ENCODE results near the gene MAPK6.
"Not testable (repeated sequence)": the region's sequence is repeated elsewhere in the genome, so short reads cannot be mapped to it uniquely, and the experiment has no call there.

The MAPK6 gene

GRCh38 chr15:52080031-52080430 is 61.0 kb downstream of the MAPK6 start:
- DNase-seq (ENCODE audit: low spot score): no peak

GRCh38 chr15:52080706-52081392 is 61.8 kb downstream of the MAPK6 start:
- no peak for DNase-seq (ENCODE audit: low spot score)

- DNase-seq (ENCODE audit: low spot score): peak; percentile 19
Observed at GRCh38 chr15:52082197-52083036, 63.4 kb downstream of the MAPK6 start.

GRCh38 chr15:52083037-52083359 is 64.0 kb downstream of the MAPK6 start:
- DNase-seq (ENCODE audit: low spot score): not testable (repeated sequence)

GRCh38 chr15:52083603-52084002 is 64.6 kb downstream of the MAPK6 start:
- no peak for DNase-seq (ENCODE audit: low spot score)

- no peak for DNase-seq (ENCODE audit: low spot score)
Observed at GRCh38 chr15:52085299-52085698, 66.3 kb downstream of the MAPK6 start.

GRCh38 chr15:52086011-52086786 is 67.2 kb downstream of the MAPK6 start:
- no peak for DNase-seq (ENCODE audit: low spot score)

- DNase-seq (ENCODE audit: low spot score): no peak
Observed at GRCh38 chr15:52090193-52090592, 71.2 kb downstream of the MAPK6 start.

GRCh38 chr15:52093167-52093538 is 74.1 kb downstream of the MAPK6 start:
- no peak for DNase-seq (ENCODE audit: low spot score)

- DNase-seq (ENCODE audit: low spot score): no peak
Observed at GRCh38 chr15:52093539-52094510, 74.8 kb downstream of the MAPK6 start.

GRCh38 chr15:52094811-52095584 is 76.0 kb downstream of the MAPK6 start:
- DNase-seq (ENCODE audit: low spot score): no peak

- no peak for DNase-seq (ENCODE audit: low spot score)
Observed at GRCh38 chr15:52095597-52096262, 76.7 kb downstream of the MAPK6 start.

- not testable (repeated sequence) for DNase-seq (ENCODE audit: low spot score)
Observed at GRCh38 chr15:52096536-52096935, 77.5 kb downstream of the MAPK6 start.

- DNase-seq (ENCODE audit: low spot score): no peak
Observed at GRCh38 chr15:52097180-52097579, 78.2 kb downstream of the MAPK6 start.

GRCh38 chr15:52098323-52098722 is 79.3 kb downstream of the MAPK6 start:
- DNase-seq (ENCODE audit: low spot score): no peak

- no peak for DNase-seq (ENCODE audit: low spot score)
Observed at GRCh38 chr15:52099651-52100272, 80.7 kb downstream of the MAPK6 start.

- DNase-seq (ENCODE audit: low spot score): peak; percentile 51
Observed at GRCh38 chr15:52100807-52101442, 81.9 kb downstream of the MAPK6 start.

- no peak for DNase-seq (ENCODE audit: low spot score)
Observed at GRCh38 chr15:52101542-52102323, 82.7 kb downstream of the MAPK6 start.
